ENCODE results near the gene KPNB1.

KPNB1 gene

GRCh38 chr17:47649972-47650524 lies 329 bp downstream of the KPNB1 start (continued):
- TF ChIP-seq REST (tag by site-specific recombination; IDR thresholded peaks at IDR 0.05) (no peak), ZNF707 (tag by site-specific recombination; IDR thresholded peaks at IDR 0.05) (no peak), ELK4 (IDR thresholded peaks at IDR 0.05; ENCODE audit: borderline replicate concordance, low read depth, low read length) (no peak), GFI1B (tag by site-specific recombination; IDR thresholded peaks at IDR 0.05) (no peak; the same call in 1 of the 2 replicates), ZNF311 (tag by site-specific recombination; IDR thresholded peaks at IDR 0.05; ENCODE audit: borderline replicate concordance) (no peak), ZNF76 (tag by site-specific recombination; IDR thresholded peaks at IDR 0.05; ENCODE audit: borderline replicate concordance, low read depth) (no peak), ZNF423 (tag by site-specific recombination; IDR thresholded peaks at IDR 0.05) (0 out of 2 replicates have a peak, but pooled peaks have one; percentile 54), ZNF174 (tag by site-specific recombination; IDR thresholded peaks at IDR 0.05) (no peak), ZNF624 (tag by site-specific recombination; IDR thresholded peaks at IDR 0.05) (no peak), ZBTB20 (tag by site-specific recombination; IDR thresholded peaks at IDR 0.05) (no peak), ZNF426 (tag by site-specific recombination; IDR thresholded peaks at IDR 0.05) (no peak), ZNF16 (tag by site-specific recombination; IDR thresholded peaks at IDR 0.05; ENCODE audit: low read depth) (no peak), BCL11B (tag by site-specific recombination; IDR thresholded peaks at IDR 0.05; ENCODE audit: low read depth) (no peak), ZNF521 (tag by site-specific recombination; IDR thresholded peaks at IDR 0.05) (no peak), GLI4 (tag by site-specific recombination; IDR thresholded peaks at IDR 0.05) (no peak), RBAK (tag by site-specific recombination; IDR thresholded peaks at IDR 0.05) (no peak), FEZF1 (tag by site-specific recombination; IDR thresholded peaks at IDR 0.05) (no peak), KLF17 (tag by site-specific recombination; IDR thresholded peaks at IDR 0.05) (no peak), ZNF549 (tag by site-specific recombination; IDR thresholded peaks at IDR 0.05) (no peak), ZFP69B (tag by site-specific recombination; IDR thresholded peaks at IDR 0.05) (no peak), PRDM1 (tag by site-specific recombination; IDR thresholded peaks at IDR 0.05) (no peak), ZNF341 (tag by site-specific recombination; IDR thresholded peaks at IDR 0.05; ENCODE audit: low read depth) (no peak)
- TF ChIP-seq, protein P1, sequence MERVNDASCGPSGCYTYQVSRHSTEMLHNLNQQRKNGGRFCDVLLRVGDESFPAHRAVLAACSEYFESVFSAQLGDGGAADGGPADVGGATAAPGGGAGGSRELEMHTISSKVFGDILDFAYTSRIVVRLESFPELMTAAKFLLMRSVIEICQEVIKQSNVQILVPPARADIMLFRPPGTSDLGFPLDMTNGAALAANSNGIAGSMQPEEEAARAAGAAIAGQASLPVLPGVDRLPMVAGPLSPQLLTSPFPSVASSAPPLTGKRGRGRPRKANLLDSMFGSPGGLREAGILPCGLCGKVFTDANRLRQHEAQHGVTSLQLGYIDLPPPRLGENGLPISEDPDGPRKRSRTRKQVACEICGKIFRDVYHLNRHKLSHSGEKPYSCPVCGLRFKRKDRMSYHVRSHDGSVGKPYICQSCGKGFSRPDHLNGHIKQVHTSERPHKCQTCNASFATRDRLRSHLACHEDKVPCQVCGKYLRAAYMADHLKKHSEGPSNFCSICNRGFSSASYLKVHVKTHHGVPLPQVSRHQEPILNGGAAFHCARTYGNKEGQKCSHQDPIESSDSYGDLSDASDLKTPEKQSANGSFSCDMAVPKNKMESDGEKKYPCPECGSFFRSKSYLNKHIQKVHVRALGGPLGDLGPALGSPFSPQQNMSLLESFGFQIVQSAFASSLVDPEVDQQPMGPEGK (tag by site-specific recombination; IDR thresholded peaks at IDR 0.05): no peak; the same call in 1 of the 2 replicates
- TF ChIP-seq, protein P2, sequence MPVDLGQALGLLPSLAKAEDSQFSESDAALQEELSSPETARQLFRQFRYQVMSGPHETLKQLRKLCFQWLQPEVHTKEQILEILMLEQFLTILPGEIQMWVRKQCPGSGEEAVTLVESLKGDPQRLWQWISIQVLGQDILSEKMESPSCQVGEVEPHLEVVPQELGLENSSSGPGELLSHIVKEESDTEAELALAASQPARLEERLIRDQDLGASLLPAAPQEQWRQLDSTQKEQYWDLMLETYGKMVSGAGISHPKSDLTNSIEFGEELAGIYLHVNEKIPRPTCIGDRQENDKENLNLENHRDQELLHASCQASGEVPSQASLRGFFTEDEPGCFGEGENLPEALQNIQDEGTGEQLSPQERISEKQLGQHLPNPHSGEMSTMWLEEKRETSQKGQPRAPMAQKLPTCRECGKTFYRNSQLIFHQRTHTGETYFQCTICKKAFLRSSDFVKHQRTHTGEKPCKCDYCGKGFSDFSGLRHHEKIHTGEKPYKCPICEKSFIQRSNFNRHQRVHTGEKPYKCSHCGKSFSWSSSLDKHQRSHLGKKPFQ (tag by site-specific recombination; IDR thresholded peaks at IDR 0.05): no peak
- TF ChIP-seq, protein P3, sequence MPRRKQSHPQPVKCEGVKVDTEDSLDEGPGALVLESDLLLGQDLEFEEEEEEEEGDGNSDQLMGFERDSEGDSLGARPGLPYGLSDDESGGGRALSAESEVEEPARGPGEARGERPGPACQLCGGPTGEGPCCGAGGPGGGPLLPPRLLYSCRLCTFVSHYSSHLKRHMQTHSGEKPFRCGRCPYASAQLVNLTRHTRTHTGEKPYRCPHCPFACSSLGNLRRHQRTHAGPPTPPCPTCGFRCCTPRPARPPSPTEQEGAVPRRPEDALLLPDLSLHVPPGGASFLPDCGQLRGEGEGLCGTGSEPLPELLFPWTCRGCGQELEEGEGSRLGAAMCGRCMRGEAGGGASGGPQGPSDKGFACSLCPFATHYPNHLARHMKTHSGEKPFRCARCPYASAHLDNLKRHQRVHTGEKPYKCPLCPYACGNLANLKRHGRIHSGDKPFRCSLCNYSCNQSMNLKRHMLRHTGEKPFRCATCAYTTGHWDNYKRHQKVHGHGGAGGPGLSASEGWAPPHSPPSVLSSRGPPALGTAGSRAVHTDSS (tag by site-specific recombination; IDR thresholded peaks at IDR 0.05): peak; percentile 74; the same call in 1 of the 2 replicates
- TF ChIP-seq, protein P4, sequence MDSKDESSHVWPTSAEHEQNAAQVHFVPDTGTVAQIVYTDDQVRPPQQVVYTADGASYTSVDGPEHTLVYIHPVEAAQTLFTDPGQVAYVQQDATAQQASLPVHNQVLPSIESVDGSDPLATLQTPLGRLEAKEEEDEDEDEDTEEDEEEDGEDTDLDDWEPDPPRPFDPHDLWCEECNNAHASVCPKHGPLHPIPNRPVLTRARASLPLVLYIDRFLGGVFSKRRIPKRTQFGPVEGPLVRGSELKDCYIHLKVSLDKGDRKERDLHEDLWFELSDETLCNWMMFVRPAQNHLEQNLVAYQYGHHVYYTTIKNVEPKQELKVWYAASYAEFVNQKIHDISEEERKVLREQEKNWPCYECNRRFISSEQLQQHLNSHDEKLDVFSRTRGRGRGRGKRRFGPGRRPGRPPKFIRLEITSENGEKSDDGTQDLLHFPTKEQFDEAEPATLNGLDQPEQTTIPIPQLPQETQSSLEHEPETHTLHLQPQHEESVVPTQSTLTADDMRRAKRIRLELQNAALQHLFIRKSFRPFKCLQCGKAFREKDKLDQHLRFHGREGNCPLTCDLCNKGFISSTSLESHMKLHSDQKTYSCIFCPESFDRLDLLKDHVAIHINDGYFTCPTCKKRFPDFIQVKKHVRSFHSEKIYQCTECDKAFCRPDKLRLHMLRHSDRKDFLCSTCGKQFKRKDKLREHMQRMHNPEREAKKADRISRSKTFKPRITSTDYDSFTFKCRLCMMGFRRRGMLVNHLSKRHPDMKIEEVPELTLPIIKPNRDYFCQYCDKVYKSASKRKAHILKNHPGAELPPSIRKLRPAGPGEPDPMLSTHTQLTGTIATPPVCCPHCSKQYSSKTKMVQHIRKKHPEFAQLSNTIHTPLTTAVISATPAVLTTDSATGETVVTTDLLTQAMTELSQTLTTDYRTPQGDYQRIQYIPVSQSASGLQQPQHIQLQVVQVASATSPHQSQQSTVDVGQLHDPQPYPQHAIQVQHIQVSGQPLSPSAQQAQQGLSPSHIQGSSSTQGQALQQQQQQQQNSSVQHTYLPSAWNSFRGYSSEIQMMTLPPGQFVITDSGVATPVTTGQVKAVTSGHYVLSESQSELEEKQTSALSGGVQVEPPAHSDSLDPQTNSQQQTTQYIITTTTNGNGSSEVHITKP (tag by site-specific recombination; IDR thresholded peaks at IDR 0.05): no peak
